Ishikawa (cell line): ENCODE results near the gene ADM5.

Source experiments
- CEBPB ChIP-seq: IDR thresholded peaks from 2 replicates; pipeline ENCODE4 v1.6.1; 2012
- CREB1 ChIP-seq: IDR thresholded peaks from 2 replicates; pipeline ENCODE4 v1.6.1; 2012; ENCODE audit warnings: low read depth
- EGR1 ChIP-seq: IDR thresholded peaks from 2 replicates; pipeline ENCODE4 v1.6.1; 2012
- EP300 ChIP-seq: IDR thresholded peaks from 2 replicates; pipeline ENCODE4 v1.6.1; 2012; ENCODE audit warnings: borderline replicate concordance
- NFIC ChIP-seq: IDR thresholded peaks from 2 replicates; pipeline ENCODE4 v1.6.1; 2012
- RAD21 ChIP-seq: IDR thresholded peaks from 2 replicates; pipeline ENCODE4 v1.6.1; 2012; ENCODE audit warnings: low read depth
- TAF1 ChIP-seq: IDR thresholded peaks from 2 replicates; pipeline ENCODE4 v1.6.1; 2012; ENCODE audit warnings: low read depth, mild to moderate bottlenecking
- TCF12 ChIP-seq: IDR thresholded peaks from 2 replicates; pipeline ENCODE4 v1.6.1; 2012; ENCODE audit warnings: low read depth
- TEAD4 ChIP-seq: IDR thresholded peaks from 2 replicates; pipeline ENCODE4 v1.6.1; 2012
- YY1 ChIP-seq: IDR thresholded peaks from 2 replicates; pipeline ENCODE4 v1.6.1; 2012; ENCODE audit warnings: low read depth
- ZBTB7A ChIP-seq: IDR thresholded peaks from 2 replicates; pipeline ENCODE4 v1.6.1; 2012; ENCODE audit warnings: low read depth
- TF ChIP-seq, protein P1 (sequence below): IDR thresholded peaks from 2 replicates; pipeline ENCODE4 v1.6.1; 2012
- TF ChIP-seq, protein P2 (sequence below): IDR thresholded peaks from 2 replicates; pipeline ENCODE4 v1.6.1; 2012; ENCODE audit warnings: low read depth, mild to moderate bottlenecking
- TF ChIP-seq, protein P3 (sequence below): IDR thresholded peaks from 2 replicates; pipeline ENCODE4 v1.6.1; 2012

DNA sequence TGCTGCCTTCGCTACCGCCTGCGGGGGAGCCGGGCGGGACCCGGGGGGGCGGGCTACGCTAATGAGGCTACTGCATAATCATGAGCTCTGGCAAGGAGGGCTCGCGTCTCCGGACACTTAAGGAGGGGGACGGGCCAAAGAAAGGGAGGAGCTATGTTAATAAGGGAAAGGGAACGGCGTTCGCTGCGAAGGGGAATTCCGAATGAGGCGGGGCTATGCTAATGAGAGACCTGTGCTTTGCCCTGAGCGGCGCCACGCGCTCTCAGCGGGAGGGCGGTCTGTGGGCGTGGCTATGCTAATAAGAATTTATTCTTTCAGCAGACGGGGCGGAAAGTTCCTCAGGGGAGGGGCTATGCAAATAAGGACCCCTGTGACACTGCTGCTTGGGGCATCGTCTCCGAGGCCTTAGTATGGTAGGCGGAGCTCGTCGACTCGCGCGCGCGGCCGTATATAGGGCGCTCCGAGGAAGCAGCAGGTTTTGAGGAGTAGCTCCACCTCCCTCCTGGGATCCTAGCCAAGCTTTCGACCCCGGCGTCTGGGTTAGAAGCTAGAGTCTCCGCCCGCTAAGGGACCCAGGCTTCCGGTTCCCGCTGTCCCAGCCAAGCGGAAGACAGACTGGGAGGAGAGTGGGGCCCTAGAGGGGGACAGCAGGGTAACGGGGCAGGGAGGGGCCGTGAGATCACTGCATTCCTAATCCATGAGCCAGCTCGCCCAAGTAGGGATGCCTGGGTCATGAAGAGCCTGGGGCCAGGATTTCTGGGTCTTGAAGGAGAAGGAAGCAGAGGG is 49.1 kb upstream of the ADM5 start, which contains the start of gene RRAS:
- TF ChIP-seq EP300, result peak; percentile 71; the same call in 1 of the 2 replicates
- TF ChIP-seq, protein P1, sequence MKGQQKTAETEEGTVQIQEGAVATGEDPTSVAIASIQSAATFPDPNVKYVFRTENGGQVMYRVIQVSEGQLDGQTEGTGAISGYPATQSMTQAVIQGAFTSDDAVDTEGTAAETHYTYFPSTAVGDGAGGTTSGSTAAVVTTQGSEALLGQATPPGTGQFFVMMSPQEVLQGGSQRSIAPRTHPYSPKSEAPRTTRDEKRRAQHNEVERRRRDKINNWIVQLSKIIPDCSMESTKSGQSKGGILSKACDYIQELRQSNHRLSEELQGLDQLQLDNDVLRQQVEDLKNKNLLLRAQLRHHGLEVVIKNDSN, result no peak
- TF ChIP-seq TEAD4, result peak; percentile 86
- TF ChIP-seq NFIC, result peak; percentile 77
- 0 out of 2 replicates have a peak, but pooled peaks have one; percentile 42 for TF ChIP-seq YY1
- peak; percentile 72 for TF ChIP-seq TAF1
- no peak for TF ChIP-seq RAD21
- TF ChIP-seq CEBPB, result no peak
- peak; percentile 54; the same call in 1 of the 2 replicates for TF ChIP-seq CREB1
- peak; percentile 84 for TF ChIP-seq TCF12
- TF ChIP-seq ZBTB7A, result peak; percentile 37; the same call in 1 of the 2 replicates
- TF ChIP-seq, protein P2, sequence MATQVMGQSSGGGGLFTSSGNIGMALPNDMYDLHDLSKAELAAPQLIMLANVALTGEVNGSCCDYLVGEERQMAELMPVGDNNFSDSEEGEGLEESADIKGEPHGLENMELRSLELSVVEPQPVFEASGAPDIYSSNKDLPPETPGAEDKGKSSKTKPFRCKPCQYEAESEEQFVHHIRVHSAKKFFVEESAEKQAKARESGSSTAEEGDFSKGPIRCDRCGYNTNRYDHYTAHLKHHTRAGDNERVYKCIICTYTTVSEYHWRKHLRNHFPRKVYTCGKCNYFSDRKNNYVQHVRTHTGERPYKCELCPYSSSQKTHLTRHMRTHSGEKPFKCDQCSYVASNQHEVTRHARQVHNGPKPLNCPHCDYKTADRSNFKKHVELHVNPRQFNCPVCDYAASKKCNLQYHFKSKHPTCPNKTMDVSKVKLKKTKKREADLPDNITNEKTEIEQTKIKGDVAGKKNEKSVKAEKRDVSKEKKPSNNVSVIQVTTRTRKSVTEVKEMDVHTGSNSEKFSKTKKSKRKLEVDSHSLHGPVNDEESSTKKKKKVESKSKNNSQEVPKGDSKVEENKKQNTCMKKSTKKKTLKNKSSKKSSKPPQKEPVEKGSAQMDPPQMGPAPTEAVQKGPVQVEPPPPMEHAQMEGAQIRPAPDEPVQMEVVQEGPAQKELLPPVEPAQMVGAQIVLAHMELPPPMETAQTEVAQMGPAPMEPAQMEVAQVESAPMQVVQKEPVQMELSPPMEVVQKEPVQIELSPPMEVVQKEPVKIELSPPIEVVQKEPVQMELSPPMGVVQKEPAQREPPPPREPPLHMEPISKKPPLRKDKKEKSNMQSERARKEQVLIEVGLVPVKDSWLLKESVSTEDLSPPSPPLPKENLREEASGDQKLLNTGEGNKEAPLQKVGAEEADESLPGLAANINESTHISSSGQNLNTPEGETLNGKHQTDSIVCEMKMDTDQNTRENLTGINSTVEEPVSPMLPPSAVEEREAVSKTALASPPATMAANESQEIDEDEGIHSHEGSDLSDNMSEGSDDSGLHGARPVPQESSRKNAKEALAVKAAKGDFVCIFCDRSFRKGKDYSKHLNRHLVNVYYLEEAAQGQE, result no peak
- TF ChIP-seq, protein P3, sequence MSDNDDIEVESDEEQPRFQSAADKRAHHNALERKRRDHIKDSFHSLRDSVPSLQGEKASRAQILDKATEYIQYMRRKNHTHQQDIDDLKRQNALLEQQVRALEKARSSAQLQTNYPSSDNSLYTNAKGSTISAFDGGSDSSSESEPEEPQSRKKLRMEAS, result peak; percentile 34; the same call in 1 of the 2 replicates
- no peak for TF ChIP-seq EGR1
